ENCODE measurements around the gene AARS2. TPM values are rescaled to one million over a fixed set of nuclear protein-coding genes. Genes with fewer than 3 reads are reported as not detected.
"Not testable (repeated sequence)": the region's sequence is repeated elsewhere in the genome, so short reads cannot be mapped to it uniquely, and the experiment has no call there.

The AARS2 gene
- total RNA-seq, result 10 to 100 TPM in 1 of 2 donors, 1 to 10 TPM in 1; 7.3 to 19.7 TPM

DNA sequence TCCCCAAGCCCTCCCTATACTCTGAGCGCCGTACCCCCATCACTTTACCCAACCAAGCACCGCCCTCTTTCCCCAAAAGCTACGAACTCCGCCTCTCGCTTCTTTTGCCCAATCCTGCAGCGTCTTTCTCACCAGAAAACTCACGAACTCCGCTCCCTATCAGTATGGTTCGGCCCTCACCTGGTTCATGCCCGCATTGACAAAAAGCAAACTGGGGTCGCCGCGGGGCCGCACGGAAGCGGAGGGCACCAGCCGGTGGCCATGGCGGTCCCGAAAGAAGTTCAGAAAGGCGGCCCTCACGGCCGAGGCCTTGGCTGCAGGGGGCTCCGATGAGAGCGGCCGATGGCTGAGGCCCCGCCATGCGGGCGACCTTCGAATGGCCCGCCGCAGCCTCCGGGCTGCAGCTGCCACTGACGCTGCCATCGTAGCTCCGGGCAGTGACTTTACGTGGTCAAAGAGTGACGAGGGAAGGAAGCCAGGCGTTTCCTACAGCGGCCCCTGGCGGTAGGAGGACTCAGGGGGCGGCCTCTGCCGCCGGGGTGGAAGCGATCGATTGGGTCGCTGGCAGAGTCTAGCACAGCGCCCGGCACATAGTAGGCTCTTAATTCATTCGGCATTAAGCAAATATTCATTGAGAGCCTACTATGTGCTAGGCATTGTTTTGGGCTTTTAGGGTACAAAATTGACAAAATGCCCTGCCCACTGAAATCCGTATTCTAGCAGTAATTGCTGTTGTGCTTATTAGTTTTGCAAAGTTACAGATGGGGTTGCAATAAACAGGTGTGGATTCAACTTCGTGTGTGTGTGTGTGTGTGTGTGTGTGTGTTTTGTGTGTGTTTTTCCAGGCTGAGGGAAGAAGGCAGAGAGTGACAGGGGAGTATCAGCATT lies at the start of gene AARS2:
Gene AARS2 (minus strand): TSS at position 447 of the 888 bp plus-strand sequence. CDS start 24 bp downstream, at position 423.
- Mint-ChIP-seq H3K36me3 (peaks cover 9 to 11% of the 10 kb centered on the region in 2 donors), H3K9me3 (no peaks in the 10 kb centered on the region), H3K27ac (peak within 1 kb of the TSS; percentile 96 to 98)
- ATAC-seq (peak; percentile 94 to 97), DNase-seq (ENCODE audit: low spot score in 2 of 2) (peak; percentile 91 to 98)

DNA sequence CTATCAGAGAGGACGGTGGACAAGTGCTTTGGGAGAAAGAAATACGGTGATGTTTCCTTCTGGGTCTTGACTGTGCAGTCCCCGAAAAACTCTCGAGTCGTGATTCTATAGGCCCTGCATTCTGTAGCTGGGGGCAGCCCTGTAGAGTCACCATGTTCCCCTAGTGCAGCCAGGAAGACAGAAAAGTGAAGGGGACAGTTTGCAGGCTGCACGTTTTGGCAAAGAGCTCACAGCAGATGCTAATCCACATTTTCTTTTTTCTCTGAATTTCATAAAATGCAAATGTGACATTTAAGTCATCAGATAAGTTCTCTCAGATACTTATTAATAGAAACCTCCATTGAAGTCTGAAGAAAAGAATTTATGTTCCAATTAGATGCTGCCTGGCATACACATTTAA lies 48.8 kb upstream of the AARS2 start:
- Mint-ChIP-seq H3K27ac (no peak overlapping the region), H3K36me3 (no peaks in the 10 kb centered on the region), H3K9me3 (no peaks in the 10 kb centered on the region)
- DNase-seq (ENCODE audit: low spot score in 2 of 2), result no peak
- ATAC-seq, result no peak

DNA sequence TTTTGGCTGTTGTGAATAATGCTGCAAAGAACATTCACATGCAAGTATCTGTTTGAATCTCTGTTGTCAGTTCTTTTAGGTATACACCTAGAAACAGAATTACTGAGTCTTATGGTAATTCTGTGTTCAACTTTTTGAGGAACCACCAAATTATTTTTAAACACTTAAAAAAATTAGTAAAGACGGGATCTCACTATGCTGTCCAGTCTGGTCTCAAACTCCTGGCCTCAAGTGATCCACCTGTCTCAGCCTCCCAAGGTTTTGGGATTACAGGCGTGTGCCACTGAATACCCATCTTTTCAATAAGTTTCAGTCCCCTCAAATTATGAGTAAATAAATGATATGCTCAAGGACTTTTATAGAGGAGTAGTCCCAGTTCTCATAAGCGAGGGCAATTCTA lies 46.8 kb upstream of the AARS2 start:
- ATAC-seq (no peak), DNase-seq (ENCODE audit: low spot score in 2 of 2) (no peak)
- Mint-ChIP-seq H3K27ac (no peak overlapping the region), H3K9me3 (no peaks in the 10 kb centered on the region), H3K36me3 (no peaks in the 10 kb centered on the region)

- Mint-ChIP-seq H3K9me3 (no peaks in the 10 kb centered on the region), H3K36me3 (no peaks in the 10 kb centered on the region)
- no peak for ATAC-seq
Measured at GRCh38 chr6:44356487-44356886, 43.3 kb upstream of the AARS2 start.

DNA sequence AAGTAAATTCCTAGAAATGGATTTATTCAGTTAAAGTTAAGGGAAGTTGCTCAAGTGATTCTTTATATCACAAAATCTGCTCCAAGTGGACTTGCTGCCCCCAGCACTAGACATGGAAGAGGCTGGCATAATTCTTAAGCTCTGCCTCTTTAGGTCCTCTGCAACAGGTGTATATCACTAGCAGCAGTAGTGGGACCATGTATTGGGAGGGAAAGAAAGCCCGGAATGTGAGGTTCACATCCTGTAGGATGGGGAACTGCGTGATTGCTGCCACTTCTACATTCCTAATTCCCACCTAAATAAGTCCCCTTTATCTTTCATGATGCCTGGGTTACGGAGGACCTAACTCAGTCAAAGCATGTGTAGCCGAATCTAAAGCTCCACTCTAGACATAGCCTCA lies 42.5 kb upstream of the AARS2 start:
- no peak for DNase-seq (ENCODE audit: low spot score in 2 of 2)
- ATAC-seq, result no peak
- no peaks in the 10 kb centered on the region for H3K9me3 Mint-ChIP-seq
- no peaks in the 10 kb centered on the region for H3K36me3 Mint-ChIP-seq
- no peak overlapping the region for H3K27ac Mint-ChIP-seq

More at GRCh38 chr6:44356487-44356886, 43.3 kb upstream of the AARS2 start:
- no peak for DNase-seq (ENCODE audit: low spot score in 2 of 2)
- H3K27ac Mint-ChIP-seq, result no peak overlapping the region

- no peaks in the 10 kb centered on the region for H3K9me3 Mint-ChIP-seq
- no peaks in the 10 kb centered on the region for H3K36me3 Mint-ChIP-seq
- no peak for DNase-seq (ENCODE audit: low spot score in 2 of 2)
- no peak overlapping the region for H3K27ac Mint-ChIP-seq
- ATAC-seq, result no peak
Measured at GRCh38 chr6:44353336-44353735, 40.2 kb upstream of the AARS2 start.

DNA sequence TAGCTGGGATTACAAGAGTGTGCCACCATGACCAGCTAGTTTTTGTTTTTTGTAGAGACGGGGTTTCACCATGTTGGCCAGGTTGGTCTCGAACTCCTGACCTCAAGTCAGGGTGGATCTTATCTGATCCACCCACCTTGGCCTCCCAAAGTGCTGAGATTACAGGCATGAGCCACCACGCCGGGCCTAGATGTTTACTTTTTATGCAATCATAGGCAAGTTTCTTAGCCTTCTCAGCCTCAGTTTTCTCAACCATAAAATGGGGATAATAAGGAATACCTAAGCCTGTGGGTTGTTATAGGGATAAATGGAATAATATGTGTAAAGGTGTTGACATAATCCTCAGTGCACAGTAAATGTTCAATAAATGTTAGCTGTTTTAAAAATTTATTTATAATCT lies 39.1 kb upstream of the AARS2 start:
- no peak for DNase-seq (ENCODE audit: low spot score in 2 of 2)
- Mint-ChIP-seq H3K27ac (no peak overlapping the region), H3K36me3 (no peaks in the 10 kb centered on the region), H3K9me3 (no peaks in the 10 kb centered on the region)
- ATAC-seq, result no peak

GRCh38 chr6:44350650-44350994 lies 37.5 kb upstream of the AARS2 start:
- not testable (repeated sequence) for ATAC-seq, H3K36me3 Mint-ChIP-seq, H3K27ac Mint-ChIP-seq

GRCh38 chr6:44349904-44350649 lies 36.9 kb upstream of the AARS2 start:
- H3K27ac Mint-ChIP-seq, result no peak overlapping the region
- no peaks in the 10 kb centered on the region for H3K9me3 Mint-ChIP-seq
- no peaks in the 10 kb centered on the region for H3K36me3 Mint-ChIP-seq
- DNase-seq (ENCODE audit: low spot score in 2 of 2) (no peak), ATAC-seq (no peak)

More at GRCh38 chr6:44350650-44350994, 37.5 kb upstream of the AARS2 start:
- not testable (repeated sequence) for H3K9me3 Mint-ChIP-seq; DNase-seq (ENCODE audit: low spot score in 2 of 2)

DNA sequence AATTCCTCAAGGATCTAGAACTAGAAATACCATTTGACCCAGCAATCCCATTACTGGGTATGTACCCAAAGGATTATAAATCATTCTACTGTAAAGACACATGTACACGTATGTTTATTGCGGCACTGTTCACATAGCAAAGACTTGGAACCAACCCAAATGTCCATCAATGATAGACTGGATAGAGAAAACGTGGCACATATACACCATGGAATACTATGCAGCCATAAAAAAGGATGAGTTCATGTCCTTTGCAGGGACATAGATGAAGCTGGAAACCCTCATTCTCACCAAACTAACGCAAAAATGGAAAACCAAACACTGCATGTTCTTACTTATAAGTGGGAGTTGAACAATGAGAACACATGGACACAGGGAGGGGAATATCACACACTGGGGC lies 33.7 kb upstream of the AARS2 start:
- not testable (repeated sequence) for H3K9me3 Mint-ChIP-seq; H3K36me3 Mint-ChIP-seq; ATAC-seq; H3K27ac Mint-ChIP-seq; DNase-seq (ENCODE audit: low spot score in 2 of 2)

DNA sequence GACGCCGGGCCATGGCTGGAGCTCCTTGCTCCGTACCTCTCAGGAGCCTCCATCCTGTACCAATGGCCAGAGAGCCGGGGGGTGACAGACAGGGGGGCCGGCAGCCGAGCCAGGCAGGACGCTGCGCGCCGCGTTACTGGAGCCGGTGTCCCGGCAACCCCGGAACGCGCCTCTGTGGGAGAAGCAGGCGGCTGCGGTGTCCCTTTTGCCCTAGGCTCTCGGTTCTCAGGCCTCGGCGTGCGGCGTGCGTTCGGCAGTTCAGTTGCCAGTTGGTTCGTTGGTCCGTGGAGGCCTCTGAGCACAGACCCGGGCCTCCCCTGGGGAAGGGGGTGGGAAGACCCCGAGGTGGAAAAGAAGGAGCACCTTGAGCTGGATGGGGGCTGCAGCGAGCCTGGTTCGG lies 29.3 kb upstream of the AARS2 start, which contains the start of gene SPATS1:
Gene SPATS1 (plus strand): TSS at position 162 of the 400 bp plus-strand sequence. CDS start 446 bp downstream, outside the sequence.
- H3K27ac Mint-ChIP-seq, result no peak within 1 kb of the TSS
- ATAC-seq (no peak), DNase-seq (ENCODE audit: low spot score in 2 of 2) (no peak)
- H3K9me3 Mint-ChIP-seq, result no peaks in the 10 kb centered on the region
- no peaks in the 10 kb centered on the region for H3K36me3 Mint-ChIP-seq

- DNase-seq (ENCODE audit: low spot score in 2 of 2) (no peak), ATAC-seq (no peak)
- H3K9me3 Mint-ChIP-seq, result no peaks in the 10 kb centered on the region
- H3K36me3 Mint-ChIP-seq, result no peaks in the 10 kb centered on the region
- no peak overlapping the region for H3K27ac Mint-ChIP-seq
Measured at GRCh38 chr6:44342052-44342451, 28.9 kb upstream of the AARS2 start.

DNA sequence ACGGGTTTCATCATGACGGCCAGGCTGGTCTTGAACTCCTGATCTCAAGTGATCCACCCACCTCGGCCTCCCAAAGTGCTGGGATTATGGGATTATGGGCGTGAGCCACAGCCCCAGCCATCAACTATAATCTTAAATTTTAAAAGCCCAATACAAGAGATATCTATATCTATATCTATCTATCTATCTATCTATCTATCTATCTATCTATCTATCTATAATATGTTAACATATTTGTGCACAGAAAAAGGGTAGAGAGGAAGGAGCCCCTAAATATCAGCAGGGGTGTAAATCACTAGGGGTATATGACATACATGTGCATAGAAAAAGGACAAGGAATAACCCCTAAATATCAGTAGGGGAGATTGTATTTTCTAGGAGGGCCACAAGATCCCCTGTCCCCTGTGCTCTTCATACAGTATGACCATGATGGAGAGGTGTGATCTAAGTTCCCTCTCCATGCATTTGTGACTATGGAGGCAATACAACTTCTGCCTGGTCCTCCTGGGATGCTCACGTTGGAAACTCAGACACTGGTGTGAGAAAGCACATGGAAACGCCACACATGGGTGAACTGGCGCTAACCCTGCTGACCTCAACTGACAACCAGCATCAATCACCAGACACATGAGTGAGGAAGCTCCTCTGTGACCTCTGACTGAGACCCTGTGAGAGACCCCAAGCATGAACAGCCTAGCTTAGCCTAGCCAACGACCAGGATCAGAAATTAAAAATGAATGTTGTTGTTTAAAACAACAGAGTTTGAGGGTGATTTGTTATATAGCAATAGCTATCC lies 28.1 kb upstream of the AARS2 start:
- ATAC-seq (no peak), DNase-seq (ENCODE audit: low spot score in 2 of 2) (no peak)
- no peak overlapping the region for H3K27ac Mint-ChIP-seq
- H3K36me3 Mint-ChIP-seq, result no peaks in the 10 kb centered on the region
- no peaks in the 10 kb centered on the region for H3K9me3 Mint-ChIP-seq

- Mint-ChIP-seq H3K36me3 (no peaks in the 10 kb centered on the region), H3K27ac (no peak overlapping the region), H3K9me3 (no peaks in the 10 kb centered on the region)
- ATAC-seq (peak; percentile 85), DNase-seq (ENCODE audit: low spot score in 2 of 2) (no peak)
Measured at GRCh38 chr6:44339763-44340625, 26.8 kb upstream of the AARS2 start.

- peak in 1 of 2 donors; percentile 5 for ATAC-seq
- no peak for DNase-seq (ENCODE audit: low spot score in 2 of 2)
- Mint-ChIP-seq H3K27ac (no peak overlapping the region), H3K36me3 (no peaks in the 10 kb centered on the region), H3K9me3 (no peaks in the 10 kb centered on the region)
Measured at GRCh38 chr6:44339301-44339700, 26.2 kb upstream of the AARS2 start.

Data from activated naive CD4-positive, alpha-beta T cell treated with anti-CD3 and anti-CD28 coated beads, Interleukin-2, amount 50 U/mL, for 72 hours (primary cell).